ENCODE data around the gene HDGFL1. TPM values are rescaled to one million over a fixed set of nuclear protein-coding genes. Genes with fewer than 3 reads are reported as not detected.

The HDGFL1 gene
- total RNA-seq, 1 experiment from 2014 or later = not detected

DNA sequence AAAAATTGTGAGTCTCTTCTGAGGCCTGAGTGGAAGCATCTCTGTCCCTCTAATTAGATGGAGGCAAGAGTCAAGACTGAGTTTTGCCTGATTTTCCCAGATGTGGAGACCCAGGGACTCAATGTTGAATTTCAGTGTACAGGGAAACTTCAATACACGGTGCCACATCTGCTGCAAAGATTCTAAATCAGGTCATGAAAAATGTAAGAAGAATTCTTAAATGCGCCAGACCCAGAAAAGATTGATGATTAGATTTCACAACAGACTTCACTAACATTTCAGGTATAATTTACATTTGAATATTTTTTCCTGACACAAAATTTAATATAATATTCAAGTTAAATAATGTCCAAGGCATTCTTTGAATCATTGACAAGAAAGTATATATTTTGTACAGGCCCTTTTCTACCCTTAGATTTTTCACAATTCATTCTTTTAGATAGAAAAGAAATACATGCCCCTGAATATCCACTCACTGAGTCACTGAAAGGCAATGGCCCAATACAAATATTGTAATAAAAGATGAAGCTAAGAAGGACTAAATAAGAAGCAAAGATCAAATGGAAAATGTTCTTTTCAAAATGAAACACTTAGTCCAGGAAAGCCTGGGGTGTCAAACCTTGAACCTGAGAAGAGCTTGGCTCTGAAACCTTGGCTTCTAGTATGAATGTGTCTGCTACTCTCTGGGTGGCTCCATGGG lies 18.2 kb upstream of the HDGFL1 start:
- Histone ChIP-seq H3F3A (ENCODE audit: insufficient read depth, low read depth) (no peaks in the 10 kb centered on the region), H3K4me3 (no peak overlapping the region), H2AFZ (no peak overlapping the region), H3K4me1 (replicated peaks; ENCODE audit: insufficient read depth) (no peaks in the 10 kb centered on the region), H3K9me2 (ENCODE audit: insufficient read depth) (no peaks in the 10 kb centered on the region; the same call in 1 of the 2 replicates), H3K79me2 (ENCODE audit: low read depth) (no peaks in the 10 kb centered on the region), H3K27ac (no peak overlapping the region), H3K27me3 (ENCODE audit: insufficient read depth, low read depth) (no peaks in the 10 kb centered on the region), H3K9me3 (ENCODE audit: insufficient read depth, low read depth) (no peaks in the 10 kb centered on the region; the same call in 1 of the 2 replicates), H3K4me2 (no peak overlapping the region), H3K36me3 (ENCODE audit: low read depth) (no peaks in the 10 kb centered on the region), H4K20me1 (ENCODE audit: insufficient read depth) (no peaks in the 10 kb centered on the region)
- TF ChIP-seq, protein P1, sequence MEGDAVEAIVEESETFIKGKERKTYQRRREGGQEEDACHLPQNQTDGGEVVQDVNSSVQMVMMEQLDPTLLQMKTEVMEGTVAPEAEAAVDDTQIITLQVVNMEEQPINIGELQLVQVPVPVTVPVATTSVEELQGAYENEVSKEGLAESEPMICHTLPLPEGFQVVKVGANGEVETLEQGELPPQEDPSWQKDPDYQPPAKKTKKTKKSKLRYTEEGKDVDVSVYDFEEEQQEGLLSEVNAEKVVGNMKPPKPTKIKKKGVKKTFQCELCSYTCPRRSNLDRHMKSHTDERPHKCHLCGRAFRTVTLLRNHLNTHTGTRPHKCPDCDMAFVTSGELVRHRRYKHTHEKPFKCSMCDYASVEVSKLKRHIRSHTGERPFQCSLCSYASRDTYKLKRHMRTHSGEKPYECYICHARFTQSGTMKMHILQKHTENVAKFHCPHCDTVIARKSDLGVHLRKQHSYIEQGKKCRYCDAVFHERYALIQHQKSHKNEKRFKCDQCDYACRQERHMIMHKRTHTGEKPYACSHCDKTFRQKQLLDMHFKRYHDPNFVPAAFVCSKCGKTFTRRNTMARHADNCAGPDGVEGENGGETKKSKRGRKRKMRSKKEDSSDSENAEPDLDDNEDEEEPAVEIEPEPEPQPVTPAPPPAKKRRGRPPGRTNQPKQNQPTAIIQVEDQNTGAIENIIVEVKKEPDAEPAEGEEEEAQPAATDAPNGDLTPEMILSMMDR (conservative IDR thresholded peaks at IDR 0.05) = no peak
- no peak for TF ChIP-seq EZH2 (IDR thresholded peaks at IDR 0.05; ENCODE audit: low read depth)
- no TSS peak for BruUV-seq (replicated peaks)
- no peak for DNase-seq
- intact Hi-C loops (cut with micrococcal nuclease; ENCODE audit: unreplicated experiment) = no loop called here
- POLR2A ChIA-PET (ENCODE audit: unreplicated experiment) = no interaction called here
- CTCF ChIA-PET = no interaction called here

DNA sequence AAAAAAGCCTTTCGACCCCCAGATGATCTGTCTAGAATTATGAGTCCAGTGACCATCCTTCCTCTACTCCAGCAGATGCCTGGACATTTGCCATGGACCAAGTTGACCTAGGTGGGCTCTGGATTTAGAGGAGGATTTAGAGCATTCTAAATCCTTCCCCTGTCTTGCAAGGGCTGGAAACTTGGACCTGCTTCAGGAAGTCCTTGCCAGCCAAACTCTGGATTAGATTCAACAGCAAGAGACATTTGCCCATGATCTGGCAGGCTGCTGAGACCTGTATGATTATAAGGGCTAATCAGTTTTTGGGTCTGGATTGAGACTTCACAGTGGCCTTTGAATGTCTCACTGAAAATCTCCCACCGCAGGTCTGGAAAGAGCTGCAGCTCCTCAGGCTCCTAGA lies 13.1 kb upstream of the HDGFL1 start:
- Histone ChIP-seq H3K4me1 (replicated peaks; ENCODE audit: insufficient read depth) (no peaks in the 10 kb centered on the region), H3K9me3 (ENCODE audit: insufficient read depth, low read depth) (no peaks in the 10 kb centered on the region), H3K27ac (no peak overlapping the region), H2AFZ (no peak overlapping the region), H3K79me2 (ENCODE audit: low read depth) (no peaks in the 10 kb centered on the region), H3K4me3 (no peak overlapping the region), H3F3A (ENCODE audit: insufficient read depth, low read depth) (no peaks in the 10 kb centered on the region), H3K4me2 (no peak overlapping the region), H4K20me1 (ENCODE audit: insufficient read depth) (no peaks in the 10 kb centered on the region), H3K27me3 (ENCODE audit: insufficient read depth, low read depth) (no peaks in the 10 kb centered on the region), H3K9me2 (ENCODE audit: insufficient read depth) (no peaks in the 10 kb centered on the region; the same call in 1 of the 2 replicates), H3K36me3 (ENCODE audit: low read depth) (no peaks in the 10 kb centered on the region)
- DNase-seq = no peak
- intact Hi-C loops (cut with micrococcal nuclease; ENCODE audit: unreplicated experiment) = no loop called here
- ChIA-PET CTCF (no interaction called here), POLR2A (ENCODE audit: unreplicated experiment) (no interaction called here)
- TF ChIP-seq, protein P1 (conservative IDR thresholded peaks at IDR 0.05) = no peak
- no peak for TF ChIP-seq EZH2 (IDR thresholded peaks at IDR 0.05; ENCODE audit: low read depth)
- no TSS peak for BruUV-seq (replicated peaks)

DNA sequence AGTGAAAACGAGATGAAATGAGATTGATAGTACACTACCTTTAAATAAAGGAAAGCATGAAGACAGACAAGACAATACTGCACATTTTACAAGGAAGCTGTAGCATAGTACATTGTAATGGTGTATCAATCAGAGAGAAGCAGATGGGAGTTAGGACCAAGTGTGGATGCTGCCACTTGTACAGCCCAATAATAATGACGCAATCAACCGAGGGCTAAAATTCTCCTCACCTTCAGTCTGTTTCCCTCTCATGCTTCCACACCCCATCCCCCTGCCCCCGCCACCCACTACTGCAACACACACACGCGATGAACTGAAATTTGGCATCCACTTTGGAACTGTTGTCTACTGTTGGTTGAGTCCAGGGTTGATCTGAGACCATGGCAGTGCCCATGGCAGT lies 12.4 kb upstream of the HDGFL1 start:
- no TSS peak for BruUV-seq (replicated peaks)
- Histone ChIP-seq H3K36me3 (ENCODE audit: low read depth) (no peaks in the 10 kb centered on the region), H4K20me1 (ENCODE audit: insufficient read depth) (no peaks in the 10 kb centered on the region), H3K4me3 (no peak overlapping the region), H3K79me2 (ENCODE audit: low read depth) (no peaks in the 10 kb centered on the region), H2AFZ (no peak overlapping the region), H3K27ac (no peak overlapping the region), H3K4me1 (replicated peaks; ENCODE audit: insufficient read depth) (no peaks in the 10 kb centered on the region), H3K9me3 (ENCODE audit: insufficient read depth, low read depth) (no peaks in the 10 kb centered on the region), H3K4me2 (no peak overlapping the region), H3K27me3 (ENCODE audit: insufficient read depth, low read depth) (no peaks in the 10 kb centered on the region), H3K9me2 (ENCODE audit: insufficient read depth) (no peaks in the 10 kb centered on the region; the same call in 1 of the 2 replicates), H3F3A (ENCODE audit: insufficient read depth, low read depth) (no peaks in the 10 kb centered on the region)
- TF ChIP-seq, protein P1 (conservative IDR thresholded peaks at IDR 0.05) = no peak
- TF ChIP-seq EZH2 (IDR thresholded peaks at IDR 0.05; ENCODE audit: low read depth) = no peak
- ChIA-PET CTCF (no interaction called here), POLR2A (ENCODE audit: unreplicated experiment) (no interaction called here)
- DNase-seq = no peak
- intact Hi-C loops (cut with micrococcal nuclease; ENCODE audit: unreplicated experiment) = no loop called here
